HG02610 (cell line): ENCODE results near the gene KRT3.
"Not testable (repeated sequence)": the region's sequence is repeated elsewhere in the genome, so short reads cannot be mapped to it uniquely, and the experiment has no call there.

ENCODE experiments used
- ATAC-seq: cut with Tn5 transposase; IDR thresholded peaks from one replicate; pipeline ENCODE4 v1.9.1; 2021; ENCODE audit warnings: mild to moderate bottlenecking, moderate library complexity; ENCODE audit not compliant: unreplicated experiment

Gene KRT3

DNA sequence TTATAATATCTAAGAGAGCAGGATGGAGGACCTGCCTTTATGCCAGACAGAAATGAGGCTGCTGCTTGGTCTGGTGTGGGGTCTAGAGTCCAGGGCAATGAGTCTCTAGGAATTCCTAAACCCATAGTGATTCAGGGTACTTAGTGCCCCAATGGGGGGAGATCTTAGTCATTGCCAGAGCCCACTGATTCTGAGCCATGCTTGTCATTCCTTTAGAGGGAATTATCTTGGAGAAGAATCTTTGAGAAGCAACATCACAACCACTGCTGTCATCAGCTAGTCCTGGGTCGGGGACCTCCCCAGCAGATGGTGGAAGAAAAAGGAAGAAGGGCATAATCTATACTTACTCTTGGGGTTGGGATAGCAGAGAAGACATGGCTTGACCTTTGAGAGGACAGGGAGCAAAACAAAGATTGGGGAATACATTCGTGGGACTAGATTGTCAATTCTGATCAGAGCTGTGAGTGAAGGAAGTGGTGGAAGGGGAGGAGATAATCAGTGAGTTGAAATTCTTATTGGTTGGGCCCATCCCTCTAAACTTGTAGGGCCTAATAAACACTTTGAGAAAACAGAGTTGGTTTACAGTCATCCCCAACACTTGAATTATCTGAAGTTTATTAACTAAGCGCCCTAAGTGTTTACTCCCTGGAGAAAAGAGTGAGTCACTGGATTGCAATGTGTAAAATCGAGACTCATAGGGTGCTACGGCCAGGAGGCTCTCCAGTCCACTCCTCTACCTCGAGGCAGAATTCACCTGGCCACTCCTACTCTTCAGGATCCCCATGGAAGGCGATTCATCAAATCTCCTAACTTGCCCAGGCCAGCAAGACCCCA lies 3.0 kb upstream of the KRT3 start:
- no peak for ATAC-seq

DNA sequence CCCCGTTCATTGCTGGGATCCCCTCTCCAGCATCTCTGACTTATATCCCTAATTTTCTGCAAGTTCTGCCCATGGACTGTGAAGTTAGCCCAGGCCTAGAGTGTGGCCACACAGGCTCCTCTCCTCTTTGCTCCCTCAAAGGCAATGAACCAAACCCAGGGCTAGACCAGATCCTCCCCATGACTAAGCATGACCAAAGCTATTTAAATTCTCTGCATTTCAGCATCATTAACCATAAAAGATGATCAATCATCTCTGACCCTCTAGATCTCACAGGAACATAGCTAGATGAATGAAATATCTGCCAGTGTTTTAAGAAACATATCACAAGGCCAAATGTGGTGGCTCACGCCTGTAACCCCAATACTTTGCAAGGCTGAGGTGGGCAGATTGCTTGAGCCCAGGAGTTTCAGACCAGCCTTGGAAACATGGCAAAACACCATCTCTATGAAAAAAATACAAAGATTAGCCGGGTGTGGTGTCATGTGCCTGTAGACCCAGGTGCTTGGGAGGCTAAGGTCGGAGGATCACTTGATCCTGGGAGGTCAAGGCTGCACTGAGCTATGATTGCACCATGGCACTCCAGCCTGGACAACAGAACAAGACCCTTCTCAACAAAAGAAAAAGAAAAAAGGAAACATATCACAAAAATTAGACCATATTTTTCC lies 2.2 kb upstream of the KRT3 start:
- no peak for ATAC-seq

DNA sequence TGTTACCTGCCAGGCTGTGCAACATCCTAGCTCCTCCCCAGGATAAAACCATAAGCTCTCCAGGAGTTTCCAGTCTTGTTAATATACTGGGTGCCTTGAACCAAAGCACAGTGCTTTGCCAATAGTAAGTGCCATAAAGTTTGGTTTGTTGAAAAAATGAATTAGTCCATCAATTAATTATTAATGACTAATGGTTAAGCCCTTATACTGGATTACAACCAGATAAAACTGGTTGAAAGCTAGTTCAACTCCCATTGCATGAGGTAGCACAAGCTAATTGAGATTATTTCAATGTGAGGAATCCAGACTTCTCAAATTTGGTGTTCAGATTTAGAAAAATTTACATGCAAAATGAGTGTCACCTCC lies 1.6 kb upstream of the KRT3 start:
- no peak for ATAC-seq

DNA sequence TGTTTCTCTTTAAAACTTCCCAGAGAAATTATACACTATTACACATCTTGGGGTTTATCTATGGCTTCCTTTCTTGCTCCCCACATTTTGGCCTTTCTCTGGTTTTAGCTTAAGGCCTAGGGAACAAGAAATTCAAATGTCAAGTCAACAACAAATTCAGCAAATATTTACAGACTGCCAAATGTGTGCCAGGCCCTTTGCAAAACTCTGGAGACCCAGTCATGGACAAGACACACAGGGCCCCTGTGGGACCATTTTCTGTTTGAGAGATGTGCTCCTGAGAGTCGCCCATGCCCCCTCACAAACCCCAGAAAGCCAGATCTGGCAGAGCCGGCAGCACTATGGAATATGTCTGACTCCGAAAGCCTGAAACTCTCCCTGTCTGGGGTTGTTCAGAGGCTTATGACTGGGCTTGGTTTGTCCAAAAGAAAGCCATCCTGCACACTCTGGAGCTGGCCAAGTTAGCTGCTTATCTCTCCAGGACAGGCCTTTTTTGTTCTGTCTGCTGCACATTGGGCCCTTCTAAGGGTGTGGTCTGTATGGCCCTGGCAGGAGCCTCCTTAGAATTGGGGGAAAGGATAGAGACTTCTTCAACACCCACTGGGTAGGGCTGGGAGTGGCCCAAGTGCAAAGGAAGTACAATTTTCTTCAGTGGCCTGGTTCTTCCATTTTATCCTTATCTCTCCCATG lies 1.1 kb upstream of the KRT3 start:
- no peak for ATAC-seq

DNA sequence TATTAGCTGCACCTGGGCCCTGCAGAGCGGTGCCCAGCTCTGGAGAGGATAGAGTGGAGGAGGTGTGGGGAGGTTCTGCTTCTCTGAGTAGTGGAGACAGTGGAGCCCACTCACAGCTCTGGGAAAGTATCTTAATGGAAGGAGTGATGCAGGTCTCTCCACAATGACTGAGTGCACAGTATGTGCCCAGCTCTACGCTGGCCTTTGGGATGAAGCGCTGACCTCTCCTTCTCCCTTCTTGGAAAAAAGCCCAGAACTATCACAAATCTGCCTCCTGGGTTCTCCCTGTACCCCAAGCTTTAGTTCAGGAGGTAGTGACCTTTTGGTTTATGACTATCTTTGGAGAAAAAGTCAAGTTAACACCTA lies 495 bp upstream of the KRT3 start:
- no peak for ATAC-seq

DNA sequence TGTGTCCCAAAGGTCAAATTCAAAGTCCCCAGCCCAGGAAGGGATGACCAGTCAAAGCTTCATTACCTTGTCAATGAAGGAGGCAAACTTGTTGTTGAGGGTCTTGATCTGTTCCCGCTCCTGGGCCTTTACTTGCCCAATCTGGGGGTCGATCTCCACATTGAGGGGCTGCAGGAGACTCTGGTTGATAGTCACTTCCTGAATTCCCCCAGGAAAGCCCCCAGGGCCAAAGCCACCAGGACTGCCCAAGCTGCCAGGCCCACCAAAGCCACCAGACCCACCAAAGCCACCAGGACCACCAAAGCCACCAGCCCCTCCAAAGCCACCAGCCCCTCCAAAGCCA lies 614 bp downstream of the KRT3 start:
- ATAC-seq: not testable (repeated sequence)

DNA sequence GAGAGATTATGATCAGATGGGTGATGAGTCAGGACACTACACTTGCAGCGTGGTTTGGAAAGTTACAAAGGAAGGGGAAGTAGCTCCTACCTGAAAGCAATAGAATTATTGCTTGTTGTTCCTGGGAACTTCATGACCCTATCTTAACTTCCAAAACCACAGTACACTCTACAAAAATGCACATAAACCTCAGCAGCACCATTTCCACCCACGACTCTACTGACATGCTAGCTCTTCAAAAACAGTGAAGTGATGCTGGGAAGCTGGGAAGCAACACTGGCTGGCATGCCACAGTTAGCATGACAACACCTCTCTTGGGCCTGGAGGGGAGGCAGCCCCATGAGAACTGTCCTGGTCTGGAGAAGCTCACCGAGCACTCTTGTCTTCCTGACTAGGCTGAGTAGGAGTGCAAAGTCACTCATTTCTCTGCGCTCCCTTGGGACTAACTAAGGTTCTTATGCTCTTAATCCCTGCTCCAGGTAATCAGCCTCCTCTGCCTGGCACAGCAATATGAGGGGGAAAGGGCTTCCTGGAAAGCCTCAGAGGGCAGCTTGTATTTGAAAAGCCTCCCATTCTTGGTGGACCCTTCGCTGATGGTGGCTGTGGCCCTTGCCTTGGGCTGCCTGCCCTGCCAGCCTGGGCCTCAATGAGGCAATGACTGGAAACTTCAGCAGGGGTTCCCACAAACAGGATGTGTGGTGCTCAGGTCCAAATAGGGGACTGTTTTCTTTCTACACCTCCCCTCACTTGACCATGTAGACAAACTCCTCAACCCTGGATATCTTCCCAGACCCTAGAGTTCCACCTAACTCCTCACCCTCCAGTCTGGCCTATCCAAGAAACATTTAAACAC lies 1.2 kb downstream of the KRT3 start:
- ATAC-seq: no peak

DNA sequence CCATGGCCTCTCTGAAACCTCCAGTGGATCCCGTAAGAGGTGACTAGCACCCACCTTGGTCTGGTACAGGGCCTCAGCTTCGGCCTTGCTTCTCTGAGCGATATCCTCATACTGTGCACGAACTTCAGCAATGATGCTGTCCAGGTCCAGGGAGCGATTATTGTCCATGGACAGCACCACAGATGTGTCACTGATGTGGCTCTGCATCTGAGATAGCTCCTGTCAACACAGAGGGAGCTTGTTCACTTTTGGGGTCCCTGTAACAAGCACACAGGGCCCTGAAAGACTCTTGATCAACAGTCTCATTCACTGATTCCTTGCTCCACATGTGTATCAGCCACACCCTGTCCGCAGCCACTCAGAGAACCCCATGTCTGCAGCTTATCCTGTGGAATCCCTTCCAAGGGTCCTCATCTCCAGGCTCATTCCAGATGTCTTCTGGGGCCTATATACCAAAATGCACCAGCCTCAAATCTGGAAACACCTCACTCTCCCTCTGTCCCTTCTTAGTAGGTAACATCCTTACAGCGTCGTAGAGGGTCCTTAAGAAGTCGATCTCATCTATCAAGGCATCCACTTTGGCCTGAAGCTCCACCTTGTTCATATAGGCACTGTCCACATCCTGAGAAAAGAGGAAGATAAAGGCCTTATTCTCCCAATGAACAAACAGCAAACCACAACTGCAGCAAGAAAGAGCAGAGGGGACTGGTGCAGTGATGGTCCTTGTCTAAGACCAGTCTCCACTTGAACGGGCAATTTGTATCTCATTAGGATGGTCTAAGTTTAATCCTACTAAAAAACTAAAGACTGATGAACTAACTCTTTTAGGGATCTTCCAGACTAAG lies 3.5 kb downstream of the KRT3 start:
- ATAC-seq: no peak

DNA sequence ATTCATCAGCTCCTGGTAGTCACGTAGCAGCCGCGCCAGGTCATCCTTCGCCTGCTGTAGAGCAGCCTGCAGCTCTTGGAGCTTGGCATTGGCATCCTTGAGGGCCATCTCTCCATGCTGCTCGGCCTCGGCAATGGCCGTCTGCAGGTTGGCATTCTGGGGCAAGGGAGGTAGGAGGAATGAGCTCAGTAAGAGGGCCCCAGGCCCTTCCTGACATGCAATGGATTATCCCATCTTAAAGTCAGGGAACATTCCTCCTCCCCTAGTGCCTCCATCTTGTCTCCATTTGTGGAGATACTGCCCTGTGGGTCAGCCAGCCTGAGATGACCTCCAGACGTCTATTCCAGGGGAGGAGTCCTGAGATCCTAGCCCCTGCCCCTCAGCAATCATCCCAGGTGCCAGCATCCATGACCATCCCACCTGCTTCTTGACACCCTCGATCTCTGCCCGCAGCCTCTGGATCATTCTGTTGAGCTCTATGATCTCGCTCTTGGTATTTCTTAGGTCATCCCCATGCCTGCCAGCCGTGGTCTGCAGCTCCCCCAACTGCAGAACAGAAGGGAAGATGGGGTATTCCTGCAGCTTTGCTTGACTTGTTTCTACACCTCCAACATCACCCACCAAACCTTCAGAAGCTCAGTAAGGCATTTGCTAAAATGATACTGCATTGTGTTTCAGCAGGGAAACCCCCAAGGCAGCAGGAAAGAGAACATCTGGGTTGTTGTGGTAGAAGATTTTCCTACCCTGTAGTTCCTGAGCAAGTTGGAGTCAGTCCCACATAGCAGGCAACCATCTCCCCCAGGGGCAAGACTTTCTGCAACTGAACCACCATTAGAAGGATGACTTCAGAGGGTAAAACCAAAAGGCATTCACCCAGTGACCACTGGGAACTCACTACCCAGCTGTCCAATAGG lies 4.4 kb downstream of the KRT3 start:
- no peak for ATAC-seq

DNA sequence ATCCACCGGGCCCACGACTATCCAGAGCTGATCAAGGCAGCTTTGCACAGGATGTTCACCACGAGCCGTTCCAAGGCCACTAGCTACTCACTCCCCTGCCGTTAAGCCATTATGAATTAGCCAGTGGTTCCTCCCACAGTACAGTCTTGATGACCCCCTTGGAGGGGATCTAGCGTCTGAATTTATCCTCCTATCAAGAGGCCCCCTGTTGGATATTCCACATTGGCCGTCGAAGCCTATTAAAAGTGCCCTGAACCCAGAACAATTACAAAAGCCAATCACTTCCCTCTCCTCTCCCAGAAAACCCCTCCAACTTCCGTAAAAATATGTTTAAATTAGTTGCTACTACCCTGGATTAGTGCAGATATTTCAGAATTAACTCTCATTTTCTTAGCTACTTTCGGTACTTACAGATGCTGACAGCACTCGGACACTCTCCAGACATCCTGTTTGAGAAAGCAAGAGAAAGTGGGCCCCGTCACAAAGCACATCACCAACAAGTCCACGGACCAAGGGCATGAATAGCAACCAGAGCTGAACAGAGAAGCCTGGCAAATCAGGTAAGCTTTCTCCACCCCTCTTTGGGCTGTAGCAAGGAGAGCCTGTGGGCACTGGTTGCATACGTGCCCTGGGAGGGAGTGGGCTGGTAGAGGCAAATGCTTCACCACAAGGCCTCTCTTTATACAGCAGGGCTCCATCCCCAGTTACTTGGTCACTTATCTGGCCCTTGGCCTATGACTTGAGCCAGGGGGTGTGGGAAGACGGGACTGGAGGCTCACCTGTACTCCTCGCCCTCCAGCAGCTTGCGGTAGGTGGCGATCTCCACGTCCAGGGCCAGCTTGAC lies 5.3 kb downstream of the KRT3 start:
- ATAC-seq: no peak

DNA sequence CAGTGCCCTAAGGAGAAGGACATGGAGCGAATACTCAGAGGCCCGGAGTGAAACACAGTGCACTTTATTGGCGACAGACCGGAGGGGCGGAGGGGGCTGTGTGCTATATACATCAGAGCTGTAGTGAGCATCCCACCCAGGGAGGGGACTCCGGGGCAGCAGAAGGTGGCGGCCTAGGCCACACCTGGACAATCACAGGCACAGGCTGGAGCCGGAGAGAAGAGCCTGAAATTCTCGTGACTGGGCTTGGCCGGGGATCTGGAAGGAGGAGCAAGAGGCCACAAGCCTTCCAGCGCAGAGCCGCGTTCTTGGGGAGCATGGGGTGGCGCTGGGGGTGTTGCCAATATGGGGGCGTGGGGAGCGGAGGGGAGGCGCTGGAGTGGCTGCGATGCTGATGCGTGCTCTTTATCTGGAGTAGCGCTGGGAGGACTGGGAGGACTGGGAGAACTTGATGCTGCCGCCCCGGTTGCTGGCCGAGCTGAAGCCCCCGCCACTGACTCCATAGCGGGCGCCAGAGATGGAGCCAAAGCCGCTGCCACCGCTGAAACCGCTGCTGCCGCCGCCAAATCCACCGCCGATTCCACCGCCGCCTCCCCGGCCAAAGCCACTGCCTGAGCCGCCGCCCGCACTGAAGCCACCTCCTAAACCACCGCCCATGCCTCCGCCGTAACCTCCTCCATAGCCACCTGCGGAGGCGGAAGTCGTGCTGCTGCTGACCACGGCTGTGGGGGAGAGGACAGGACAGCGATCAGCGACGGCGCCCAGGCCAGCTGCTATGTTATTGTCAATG lies 6.1 kb downstream of the KRT3 start:
- ATAC-seq: no peak

DNA sequence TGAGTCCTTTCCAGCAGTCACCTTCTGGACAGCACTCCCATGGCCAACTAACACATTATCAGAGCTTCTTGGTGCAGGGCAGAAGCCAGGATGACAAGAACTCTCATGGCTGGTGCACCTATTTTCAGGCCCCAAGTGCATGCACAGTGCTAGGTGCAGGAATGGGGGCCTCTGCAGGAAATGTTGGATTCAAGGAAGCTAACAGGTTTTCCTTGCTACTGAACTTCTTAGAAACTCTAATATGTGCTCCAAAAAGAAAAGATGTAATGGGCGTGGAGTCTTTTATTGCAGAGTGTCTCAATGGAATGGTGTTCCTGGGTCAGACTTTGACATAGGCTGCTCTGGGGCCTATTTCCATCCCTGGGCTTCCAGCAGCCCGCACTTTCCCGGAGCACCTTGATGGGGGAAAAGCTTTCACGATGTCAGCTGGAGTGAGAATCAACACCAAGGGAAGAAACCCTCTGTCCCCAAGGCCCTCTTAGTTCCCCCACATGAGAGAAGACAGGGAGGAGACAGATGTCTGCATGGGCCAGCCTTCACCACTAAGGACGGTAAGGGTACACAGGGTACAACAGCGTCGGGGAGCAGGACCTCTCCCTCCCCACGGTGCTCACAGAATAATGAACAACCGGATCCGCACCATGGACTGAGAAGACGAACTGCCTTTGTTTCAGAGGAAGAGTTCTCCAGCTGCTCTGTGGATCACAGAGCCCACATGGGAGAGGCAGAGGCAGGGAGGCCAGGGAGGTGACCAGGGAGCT lies 6.9 kb downstream of the KRT3 start:
- no peak for ATAC-seq

DNA sequence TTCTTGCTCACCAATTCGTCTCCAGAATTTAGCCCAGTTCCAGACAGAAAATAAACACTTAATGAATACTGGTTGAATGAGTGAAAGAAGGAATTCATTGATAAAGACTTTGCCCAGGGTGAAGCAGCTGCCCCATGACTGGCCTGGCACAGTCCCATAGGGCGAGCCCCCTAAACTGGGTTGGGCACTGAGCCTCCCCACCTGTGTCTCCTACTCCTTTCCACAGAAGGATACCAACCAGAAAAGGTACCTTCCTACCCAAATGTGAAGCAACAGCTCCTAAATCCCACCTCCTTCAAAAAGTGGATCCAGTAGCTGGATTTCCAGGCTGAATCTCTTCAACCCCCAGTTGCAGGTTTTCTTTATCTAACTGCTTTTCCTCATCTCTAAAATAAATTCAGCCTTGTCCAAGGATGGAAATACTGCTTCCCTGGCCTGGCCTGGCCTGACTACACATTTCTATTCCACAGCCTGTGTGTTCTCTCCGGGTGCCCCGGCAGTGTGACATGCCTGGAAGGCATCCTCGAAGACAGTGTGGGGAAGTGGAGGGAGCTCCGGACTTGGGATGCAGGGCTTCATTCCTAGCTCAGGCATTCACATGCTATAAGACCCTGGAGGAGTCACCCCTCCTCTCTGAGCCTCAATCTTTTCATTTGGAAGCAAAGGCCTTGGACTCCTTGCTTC lies 7.6 kb downstream of the KRT3 start:
- ATAC-seq: no peak

DNA sequence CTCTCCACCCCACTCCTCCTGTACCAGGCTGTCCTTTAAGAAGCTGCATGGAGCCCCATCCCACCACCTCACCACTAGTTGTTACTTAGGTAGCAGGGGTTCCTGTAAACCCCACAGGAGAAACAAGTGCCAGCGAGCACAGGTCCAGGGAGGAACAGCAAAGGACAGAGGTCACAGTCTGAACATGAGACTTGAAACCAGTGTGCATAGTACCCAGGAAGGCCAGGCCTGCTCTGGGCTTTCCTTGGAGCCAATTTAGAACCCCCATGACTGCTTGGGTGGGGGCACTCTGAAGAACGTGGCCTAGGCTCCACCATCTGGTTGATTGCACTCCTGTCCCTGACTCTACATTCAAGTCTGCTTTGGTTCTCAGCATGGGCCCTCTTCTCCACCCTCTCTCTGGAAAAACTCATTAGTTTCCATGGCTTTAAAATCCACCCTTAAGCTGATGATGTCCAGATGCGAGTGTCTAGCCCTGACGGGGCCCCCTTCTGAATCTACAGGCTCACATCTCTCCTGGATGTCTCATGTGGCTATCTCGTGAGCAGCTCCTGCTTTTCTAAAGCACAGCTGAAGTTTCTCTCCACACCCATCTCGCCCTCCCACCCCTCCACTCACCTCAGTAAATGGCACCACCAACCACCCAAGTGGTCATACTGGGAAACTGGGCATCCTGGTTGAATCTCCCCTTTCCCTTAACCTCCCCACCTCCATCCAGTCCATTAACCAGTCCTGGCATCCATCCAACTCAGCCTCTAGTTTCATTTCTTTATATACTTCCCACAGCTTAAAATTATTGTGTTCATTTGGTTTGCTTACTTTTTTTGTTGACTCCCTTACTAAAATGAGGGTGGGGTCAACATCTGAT lies 8.4 kb downstream of the KRT3 start:
- no peak for ATAC-seq

DNA sequence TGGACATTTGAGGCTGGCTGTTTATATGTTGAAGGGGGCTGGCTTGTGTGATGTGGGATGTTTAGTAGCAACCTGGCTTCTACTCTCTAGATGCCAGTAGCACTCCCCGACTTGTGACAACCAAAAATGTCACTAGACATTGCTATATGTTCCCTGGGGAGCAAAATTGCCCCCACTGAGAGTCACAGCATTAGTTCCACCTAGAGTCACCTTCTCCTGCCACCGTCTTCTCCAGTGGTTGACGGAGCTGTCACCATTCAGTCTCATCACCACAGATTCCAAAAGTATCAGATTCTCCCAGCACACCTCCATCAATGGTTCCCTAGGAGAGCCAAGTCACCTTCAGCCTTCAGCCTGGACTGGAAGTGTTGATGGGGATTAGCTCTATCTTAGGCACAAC lies 11.0 kb downstream of the KRT3 start:
- no peak for ATAC-seq
